HG02571 (cell line): ENCODE data around the gene CBR3.
"Not testable (repeated sequence)": the region's sequence is repeated elsewhere in the genome, so short reads cannot be mapped to it uniquely, and the experiment has no call there.

Experiments
- ATAC-seq: cut with Tn5 transposase; IDR thresholded peaks from one replicate; pipeline ENCODE4 v1.9.1; 2021; ENCODE audit warnings: mild to moderate bottlenecking, moderate library complexity; ENCODE audit not compliant: unreplicated experiment

CBR3 gene

GRCh38 chr21:36117286-36117741 lies 17.6 kb upstream of the CBR3 start:
- ATAC-seq: no peak

GRCh38 chr21:36120304-36120888 lies 14.5 kb upstream of the CBR3 start:
- ATAC-seq: no peak

GRCh38 chr21:36122977-36123376 lies 11.9 kb upstream of the CBR3 start:
- ATAC-seq: no peak

- no peak for ATAC-seq
These were observed 10.5 kb upstream of the CBR3 start for GRCh38 chr21:36124395-36124794.

GRCh38 chr21:36125512-36126207 lies 9.2 kb upstream of the CBR3 start:
- no peak for ATAC-seq

GRCh38 chr21:36126208-36126565 lies 8.7 kb upstream of the CBR3 start:
- ATAC-seq: no peak

GRCh38 chr21:36126621-36127110 lies 8.2 kb upstream of the CBR3 start:
- ATAC-seq: no peak

- no peak for ATAC-seq
These were observed 7.5 kb upstream of the CBR3 start for GRCh38 chr21:36127250-36127904.

GRCh38 chr21:36127977-36128376 lies 6.9 kb upstream of the CBR3 start:
- no peak for ATAC-seq

GRCh38 chr21:36129219-36129618 lies 5.7 kb upstream of the CBR3 start:
- ATAC-seq: no peak

GRCh38 chr21:36130414-36130762 lies 4.5 kb upstream of the CBR3 start:
- ATAC-seq: not testable (repeated sequence)

GRCh38 chr21:36130839-36131238 lies 4.0 kb upstream of the CBR3 start:
- not testable (repeated sequence) for ATAC-seq

- no peak for ATAC-seq
These were observed 2.2 kb upstream of the CBR3 start for GRCh38 chr21:36132696-36133095.

GRCh38 chr21:36135391-36136102 lies 668 bp downstream of the CBR3 start:
- no peak for ATAC-seq

- ATAC-seq: not testable (repeated sequence)
These were observed 4.9 kb downstream of the CBR3 start for GRCh38 chr21:36139791-36140190.

- peak; percentile 69 for ATAC-seq
These were observed 6.6 kb downstream of the CBR3 start for GRCh38 chr21:36141513-36141925.

GRCh38 chr21:36144233-36144632 lies 9.4 kb downstream of the CBR3 start:
- ATAC-seq: not testable (repeated sequence)

GRCh38 chr21:36145259-36145658 lies 10.4 kb downstream of the CBR3 start:
- ATAC-seq: no peak

GRCh38 chr21:36147911-36148310 lies 13.0 kb downstream of the CBR3 start:
- no peak for ATAC-seq

- no peak for ATAC-seq
These were observed 14.0 kb downstream of the CBR3 start for GRCh38 chr21:36148886-36149285.
